Transverse colon (tissue), 3 donors: Measurements from ENCODE around the gene TMEM132C.

ENCODE experiments used
- EP300 ChIP-seq: sonication (generic); formaldehyde crosslinking; IDR thresholded peaks from one replicate; pipeline ENCODE4 v1.6.1; 2017; ENCODE audit warnings: antibody characterized with exemption, low read depth
- TF ChIP-seq, protein P1 (sequence below), 5 experiments: fragments of 200-600 bp in 3 of 5; fragments of 450-650 bp in 2 of 5; sonication (generic) in 3 of 5; IDR thresholded peaks; 1 replicate in 2 of 5; 2 replicates in 3 of 5; pipeline ENCODE4 v1.5.1; 2016 to 2017; ENCODE audit warnings: antibody characterized with exemption in 5 of 5, inconsistent platforms in 3 of 5, mild to moderate bottlenecking in 2 of 5, moderate library complexity in 1 of 5

DNA sequence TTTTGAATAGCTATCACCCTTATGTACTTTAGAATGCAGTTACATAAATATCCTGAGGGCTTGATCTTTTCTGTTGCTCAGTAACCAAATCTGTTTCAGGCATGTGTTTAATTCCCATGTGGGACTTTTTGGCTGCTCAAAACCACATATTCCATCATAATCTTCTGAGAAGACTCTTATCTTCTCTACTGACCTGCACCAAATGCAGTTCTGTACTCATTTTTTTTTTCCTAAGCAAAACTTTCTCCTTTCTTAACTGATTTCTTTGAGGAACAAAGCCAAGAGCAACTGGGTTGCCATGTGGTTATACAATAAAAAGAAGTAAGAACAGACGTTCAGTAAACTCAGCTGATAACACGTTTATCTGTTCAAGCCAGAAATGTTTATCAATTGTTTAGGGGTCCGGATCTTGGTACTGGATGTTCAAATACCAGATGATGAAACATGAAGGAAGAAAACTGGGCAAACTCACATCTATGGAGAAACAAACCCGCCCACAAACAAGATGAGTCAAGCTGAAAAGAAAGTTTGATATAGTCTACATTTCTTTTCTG is 50.1 kb downstream of the TMEM132C start:
- TF ChIP-seq, protein P1, sequence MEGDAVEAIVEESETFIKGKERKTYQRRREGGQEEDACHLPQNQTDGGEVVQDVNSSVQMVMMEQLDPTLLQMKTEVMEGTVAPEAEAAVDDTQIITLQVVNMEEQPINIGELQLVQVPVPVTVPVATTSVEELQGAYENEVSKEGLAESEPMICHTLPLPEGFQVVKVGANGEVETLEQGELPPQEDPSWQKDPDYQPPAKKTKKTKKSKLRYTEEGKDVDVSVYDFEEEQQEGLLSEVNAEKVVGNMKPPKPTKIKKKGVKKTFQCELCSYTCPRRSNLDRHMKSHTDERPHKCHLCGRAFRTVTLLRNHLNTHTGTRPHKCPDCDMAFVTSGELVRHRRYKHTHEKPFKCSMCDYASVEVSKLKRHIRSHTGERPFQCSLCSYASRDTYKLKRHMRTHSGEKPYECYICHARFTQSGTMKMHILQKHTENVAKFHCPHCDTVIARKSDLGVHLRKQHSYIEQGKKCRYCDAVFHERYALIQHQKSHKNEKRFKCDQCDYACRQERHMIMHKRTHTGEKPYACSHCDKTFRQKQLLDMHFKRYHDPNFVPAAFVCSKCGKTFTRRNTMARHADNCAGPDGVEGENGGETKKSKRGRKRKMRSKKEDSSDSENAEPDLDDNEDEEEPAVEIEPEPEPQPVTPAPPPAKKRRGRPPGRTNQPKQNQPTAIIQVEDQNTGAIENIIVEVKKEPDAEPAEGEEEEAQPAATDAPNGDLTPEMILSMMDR (IDR thresholded peaks at IDR 0.05): no peak
- no peak for TF ChIP-seq EP300
